Vagina (tissue), 2 donors: Measurements from ENCODE around the gene LRRC7.

Experiments
- POLR2A ChIP-seq, 2 donors: fragments of 450-650 bp; IDR thresholded peaks; one replicate each; pipeline ENCODE4 v1.6.1; 2017; ENCODE audit warnings: antibody characterized with exemption in 2 of 2, mild to moderate bottlenecking in 2 of 2, moderate library complexity in 2 of 2
- TF ChIP-seq, protein P1 (sequence below), 3 experiments: fragments of 450-650 bp in 2 of 3; fragments of 200-600 bp in 1 of 3; sonication (generic) in 1 of 3; IDR thresholded peaks; one replicate each; pipeline ENCODE4 v1.5.1; 2017 to 2019; ENCODE audit warnings: antibody characterized with exemption in 3 of 3, mild to moderate bottlenecking in 2 of 3, moderate library complexity in 2 of 3

GRCh38 chr1:70025052-70025451 is 457.3 kb downstream of the LRRC7 start:
- TF ChIP-seq, protein P1, sequence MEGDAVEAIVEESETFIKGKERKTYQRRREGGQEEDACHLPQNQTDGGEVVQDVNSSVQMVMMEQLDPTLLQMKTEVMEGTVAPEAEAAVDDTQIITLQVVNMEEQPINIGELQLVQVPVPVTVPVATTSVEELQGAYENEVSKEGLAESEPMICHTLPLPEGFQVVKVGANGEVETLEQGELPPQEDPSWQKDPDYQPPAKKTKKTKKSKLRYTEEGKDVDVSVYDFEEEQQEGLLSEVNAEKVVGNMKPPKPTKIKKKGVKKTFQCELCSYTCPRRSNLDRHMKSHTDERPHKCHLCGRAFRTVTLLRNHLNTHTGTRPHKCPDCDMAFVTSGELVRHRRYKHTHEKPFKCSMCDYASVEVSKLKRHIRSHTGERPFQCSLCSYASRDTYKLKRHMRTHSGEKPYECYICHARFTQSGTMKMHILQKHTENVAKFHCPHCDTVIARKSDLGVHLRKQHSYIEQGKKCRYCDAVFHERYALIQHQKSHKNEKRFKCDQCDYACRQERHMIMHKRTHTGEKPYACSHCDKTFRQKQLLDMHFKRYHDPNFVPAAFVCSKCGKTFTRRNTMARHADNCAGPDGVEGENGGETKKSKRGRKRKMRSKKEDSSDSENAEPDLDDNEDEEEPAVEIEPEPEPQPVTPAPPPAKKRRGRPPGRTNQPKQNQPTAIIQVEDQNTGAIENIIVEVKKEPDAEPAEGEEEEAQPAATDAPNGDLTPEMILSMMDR (IDR thresholded peaks at IDR 0.05) = no peak
- TF ChIP-seq POLR2A (IDR thresholded peaks at IDR 0.05) = no peak
